ENCODE results near the gene IFNB1. TPM values are rescaled to one million over a fixed set of nuclear protein-coding genes. Genes with fewer than 3 reads are reported as not detected.

The IFNB1 gene
- total and polyA plus RNA-seq, 2 of the 4 experiments (the other 2 are of a cell fraction) = not detected

DNA sequence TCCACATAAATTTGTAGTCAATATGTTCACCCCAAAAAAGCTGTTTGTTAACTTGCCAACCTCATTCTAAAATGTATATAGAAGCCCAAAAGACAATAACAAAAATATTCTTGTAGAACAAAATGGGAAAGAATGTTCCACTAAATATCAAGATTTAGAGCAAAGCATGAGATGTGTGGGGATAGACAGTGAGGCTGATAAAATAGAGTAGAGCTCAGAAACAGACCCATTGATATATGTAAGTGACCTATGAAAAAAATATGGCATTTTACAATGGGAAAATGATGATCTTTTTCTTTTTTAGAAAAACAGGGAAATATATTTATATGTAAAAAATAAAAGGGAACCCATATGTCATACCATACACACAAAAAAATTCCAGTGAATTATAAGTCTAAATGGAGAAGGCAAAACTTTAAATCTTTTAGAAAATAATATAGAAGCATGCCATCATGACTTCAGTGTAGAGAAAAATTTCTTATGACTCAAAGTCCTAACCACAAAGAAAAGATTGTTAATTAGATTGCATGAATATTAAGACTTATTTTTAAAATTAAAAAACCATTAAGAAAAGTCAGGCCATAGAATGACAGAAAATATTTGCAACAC lies 6.6 kb upstream of the IFNB1 start:
- H2AFZ ChIP-seq (replicated peaks; ENCODE audit: low read length, poor library complexity) = no peak overlapping the region
- no peak overlapping the region for H3K4ac ChIP-seq (ENCODE audit: low read depth, low read length)
- dilution Hi-C loops (cut with HindIII; ENCODE audit: low sequenced_read_pairs, unreplicated experiment) (no loop called here), in situ Hi-C loops (cut with MboI; ENCODE audit: low sequenced_read_pairs) (no loop called here), intact Hi-C loops (cut with micrococcal nuclease) (no loop called here)
- no peak overlapping the region for H2BK120ac ChIP-seq (ENCODE audit: low read depth, low read length)
- no peaks in the 10 kb centered on the region for H3K9me1 ChIP-seq (ENCODE audit: insufficient read depth, low read length)
- H2BK5ac ChIP-seq (ENCODE audit: low read depth, low read length, poor library complexity, severe bottlenecking) = no peak overlapping the region
- no peak overlapping the region for H2AK9ac ChIP-seq (replicated peaks; ENCODE audit: low read depth, low read length, poor library complexity)
- no TSS peak for BruUV-seq (replicated peaks)
- H3K27me3 ChIP-seq (ENCODE audit: control insufficient read depth, insufficient read depth, low read length) = no peaks in the 10 kb centered on the region
- TF ChIP-seq SMC3 (IDR thresholded peaks at IDR 0.05; ENCODE audit: low read depth, low read length) (no peak), NFE2L2 (IDR thresholded peaks at IDR 0.05; ENCODE audit: low read depth, low read length) (no peak), BHLHE40 (IDR thresholded peaks at IDR 0.05; ENCODE audit: low read depth, low read length) (no peak), MAZ (IDR thresholded peaks at IDR 0.05; ENCODE audit: borderline replicate concordance, low read depth, low read length) (no peak), RFX5 (IDR thresholded peaks at IDR 0.05; ENCODE audit: low read depth, low read length) (no peak), FOS (IDR thresholded peaks at IDR 0.05; ENCODE audit: low read depth, low read length) (no peak), CEBPB (IDR thresholded peaks at IDR 0.05; ENCODE audit: low read depth, low read length) (no peak), CHD1 (IDR thresholded peaks at IDR 0.05; ENCODE audit: low read depth, low read length) (no peak), RAD21 (IDR thresholded peaks at IDR 0.05; ENCODE audit: low read length) (no peak), POLR2A (IDR thresholded peaks at IDR 0.05; ENCODE audit: low read depth, low read length) (no peak), MXI1 (IDR thresholded peaks at IDR 0.05; ENCODE audit: borderline replicate concordance, low read depth, low read length) (no peak)
- TF ChIP-seq, protein P1, sequence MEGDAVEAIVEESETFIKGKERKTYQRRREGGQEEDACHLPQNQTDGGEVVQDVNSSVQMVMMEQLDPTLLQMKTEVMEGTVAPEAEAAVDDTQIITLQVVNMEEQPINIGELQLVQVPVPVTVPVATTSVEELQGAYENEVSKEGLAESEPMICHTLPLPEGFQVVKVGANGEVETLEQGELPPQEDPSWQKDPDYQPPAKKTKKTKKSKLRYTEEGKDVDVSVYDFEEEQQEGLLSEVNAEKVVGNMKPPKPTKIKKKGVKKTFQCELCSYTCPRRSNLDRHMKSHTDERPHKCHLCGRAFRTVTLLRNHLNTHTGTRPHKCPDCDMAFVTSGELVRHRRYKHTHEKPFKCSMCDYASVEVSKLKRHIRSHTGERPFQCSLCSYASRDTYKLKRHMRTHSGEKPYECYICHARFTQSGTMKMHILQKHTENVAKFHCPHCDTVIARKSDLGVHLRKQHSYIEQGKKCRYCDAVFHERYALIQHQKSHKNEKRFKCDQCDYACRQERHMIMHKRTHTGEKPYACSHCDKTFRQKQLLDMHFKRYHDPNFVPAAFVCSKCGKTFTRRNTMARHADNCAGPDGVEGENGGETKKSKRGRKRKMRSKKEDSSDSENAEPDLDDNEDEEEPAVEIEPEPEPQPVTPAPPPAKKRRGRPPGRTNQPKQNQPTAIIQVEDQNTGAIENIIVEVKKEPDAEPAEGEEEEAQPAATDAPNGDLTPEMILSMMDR (conservative IDR thresholded peaks at IDR 0.05; ENCODE audit: low read depth, low read length) = no peak
- TF ChIP-seq, protein P2, sequence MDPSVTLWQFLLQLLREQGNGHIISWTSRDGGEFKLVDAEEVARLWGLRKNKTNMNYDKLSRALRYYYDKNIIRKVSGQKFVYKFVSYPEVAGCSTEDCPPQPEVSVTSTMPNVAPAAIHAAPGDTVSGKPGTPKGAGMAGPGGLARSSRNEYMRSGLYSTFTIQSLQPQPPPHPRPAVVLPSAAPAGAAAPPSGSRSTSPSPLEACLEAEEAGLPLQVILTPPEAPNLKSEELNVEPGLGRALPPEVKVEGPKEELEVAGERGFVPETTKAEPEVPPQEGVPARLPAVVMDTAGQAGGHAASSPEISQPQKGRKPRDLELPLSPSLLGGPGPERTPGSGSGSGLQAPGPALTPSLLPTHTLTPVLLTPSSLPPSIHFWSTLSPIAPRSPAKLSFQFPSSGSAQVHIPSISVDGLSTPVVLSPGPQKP (IDR thresholded peaks at IDR 0.05; ENCODE audit: borderline replicate concordance, low read depth, low read length) = no peak
- TF ChIP-seq, protein P3, sequence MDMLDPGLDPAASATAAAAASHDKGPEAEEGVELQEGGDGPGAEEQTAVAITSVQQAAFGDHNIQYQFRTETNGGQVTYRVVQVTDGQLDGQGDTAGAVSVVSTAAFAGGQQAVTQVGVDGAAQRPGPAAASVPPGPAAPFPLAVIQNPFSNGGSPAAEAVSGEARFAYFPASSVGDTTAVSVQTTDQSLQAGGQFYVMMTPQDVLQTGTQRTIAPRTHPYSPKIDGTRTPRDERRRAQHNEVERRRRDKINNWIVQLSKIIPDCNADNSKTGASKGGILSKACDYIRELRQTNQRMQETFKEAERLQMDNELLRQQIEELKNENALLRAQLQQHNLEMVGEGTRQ (IDR thresholded peaks at IDR 0.05; ENCODE audit: low read depth, low read length) = no peak
- POLR2A ChIA-PET (ENCODE audit: unreplicated experiment) = no interaction called here
- H3K9me3 ChIP-seq (ENCODE audit: control insufficient read depth, insufficient read depth, low read length) = peaks cover 8% of the 10 kb centered on the region
- no peaks in the 10 kb centered on the region for H3K36me3 ChIP-seq (ENCODE audit: control insufficient read depth, insufficient read depth, low read length)
- ATAC-seq (ENCODE audit: low read depth) (no peak), DNase-seq (no peak)
- no peak overlapping the region for H2BK15ac ChIP-seq (ENCODE audit: low read depth, low read length)
- no peak overlapping the region for H3K56ac ChIP-seq (ENCODE audit: extremely low read depth, insufficient read depth, low read length)
- H3K18ac ChIP-seq (ENCODE audit: low read depth, low read length) = no peak overlapping the region
- H3K9ac ChIP-seq (ENCODE audit: low read depth, low read length) = no peak overlapping the region
- H3K4me1 ChIP-seq (ENCODE audit: control insufficient read depth, insufficient read depth, low read length) = no peaks in the 10 kb centered on the region
- CTCF ChIA-PET = interaction anchor here (0.6 kb wide), 1 partner anchor 275 kb away, joined by 3 read pairs; no protein-coding TSS in a partner anchor
- no peak overlapping the region for H4K8ac ChIP-seq (ENCODE audit: low read depth in 2 of 2, low read length in 2 of 2)
- no peaks in the 10 kb centered on the region for H4K20me1 ChIP-seq (ENCODE audit: insufficient read depth, low read length)
- no peak overlapping the region for H3K4me3 ChIP-seq (ENCODE audit: insufficient read depth, low read depth, low read length)
- H4K91ac ChIP-seq (ENCODE audit: insufficient read depth, low read depth, low read length) = no peak overlapping the region
- H3K23ac ChIP-seq (ENCODE audit: low read depth, low read length) = no peak overlapping the region
- no peak overlapping the region for H2AK5ac ChIP-seq (ENCODE audit: low read depth, low read length)
- no peak overlapping the region for H2BK20ac ChIP-seq (ENCODE audit: low read depth, low read length)
- no peak overlapping the region for H4K5ac ChIP-seq (ENCODE audit: low read depth, low read length)
- no peak overlapping the region for H3K4me2 ChIP-seq (ENCODE audit: low read depth, low read length)
- H3K27ac ChIP-seq (ENCODE audit: insufficient read depth, low read length) = no peak overlapping the region
- H3K79me1 ChIP-seq (ENCODE audit: low read depth in 1 of 2, low read length in 2 of 2) = no peaks in the 10 kb centered on the region
- H3K14ac ChIP-seq (replicated peaks; ENCODE audit: low read depth, low read length) = no peak overlapping the region

Data from IMR-90 (cell line).